Fibroblast of lung (primary cell): ENCODE data around the gene TPM4. TPM values are rescaled to one million over a fixed set of nuclear protein-coding genes. Genes with fewer than 3 reads are reported as not detected.

ENCODE experiments used
- DNase-seq, 2 donors: peaks; one replicate each; pipeline versions ENCODE4 v3.0.0 to v3.0.0-alpha.2; 2010; ENCODE audit warnings: low read depth in 2 of 2
- H2AFZ ChIP-seq: 2 replicates; pipeline ENCODE4 v1.5.1; 2012; ENCODE audit warnings: low read length, control low read depth, inconsistent platforms
- H3K27ac ChIP-seq: 2 replicates; pipeline ENCODE4 v1.5.1; 2011; ENCODE audit warnings: low read length, control low read depth; ENCODE audit not compliant: insufficient read depth
- H3K27me3 ChIP-seq: 2 replicates; pipeline ENCODE4 v1.5.1; 2011; ENCODE audit warnings: mild to moderate bottlenecking, low read length; ENCODE audit not compliant: control insufficient read depth, insufficient read depth
- H3K36me3 ChIP-seq: 2 replicates; pipeline ENCODE4 v1.5.1; 2011; ENCODE audit warnings: low read length; ENCODE audit not compliant: control insufficient read depth, insufficient read depth
- H3K4me1 ChIP-seq: 2 replicates; pipeline ENCODE4 v1.5.1; 2011; ENCODE audit warnings: low read length; ENCODE audit not compliant: control insufficient read depth, insufficient read depth; ENCODE audit errors: extremely low read depth
- H3K4me2 ChIP-seq: 2 replicates; pipeline ENCODE4 v1.5.1; 2011; ENCODE audit warnings: low read length, control low read depth; ENCODE audit not compliant: insufficient read depth; ENCODE audit errors: extremely low read depth
- H3K4me3 ChIP-seq, 4 experiments: fragments of 200-600 bp in 1 of 4; sonication (generic) in 1 of 4; replicated peaks in 1 of 4; 2 replicates each; pipeline ENCODE4 v1.5.1; 2011 to 2016; ENCODE audit warnings: low read length in 4 of 4, low read depth in 3 of 4, mild to moderate bottlenecking in 3 of 4, control low read depth in 2 of 4, inconsistent platforms in 1 of 4, mixed read lengths in 1 of 4; ENCODE audit not compliant: insufficient read depth in 1 of 4; ENCODE audit errors: control extremely low read depth in 1 of 4
- H3K79me2 ChIP-seq: 2 replicates; pipeline ENCODE4 v1.5.1; 2012; ENCODE audit warnings: mild to moderate bottlenecking, low read length, inconsistent platforms; ENCODE audit not compliant: control insufficient read depth, insufficient read depth
- H3K9ac ChIP-seq: 2 replicates; pipeline ENCODE4 v1.5.1; 2011; ENCODE audit warnings: mild to moderate bottlenecking, low read length, control low read depth; ENCODE audit not compliant: insufficient read depth
- H3K9me3 ChIP-seq: 2 replicates; pipeline ENCODE4 v1.5.1; 2012; ENCODE audit warnings: low read depth, low read length; ENCODE audit not compliant: control insufficient read depth, insufficient read depth
- H4K20me1 ChIP-seq: 2 replicates; pipeline ENCODE4 v1.5.1; 2011; ENCODE audit warnings: low read length; ENCODE audit not compliant: control insufficient read depth, insufficient read depth; ENCODE audit errors: extremely low read depth
- EZH2 ChIP-seq: IDR thresholded peaks from 2 replicates; pipeline ENCODE4 v1.5.1; 2012; ENCODE audit warnings: low read length, control low read depth, mild to moderate bottlenecking; ENCODE audit errors: missing control alignments
- polyA plus RNA-seq, 2 donors: library from polyadenylated mRNA; depleted of rRNA in 1 of 2; stranded (reverse) in 1 of 2; unstranded in 1 of 2; fragments of >200 nt; gene quantifications; 2 replicates each; pipeline ENCODE4 v1.2.1, GENCODE V29; 2011 to 2012; ENCODE audit warnings: missing spikeins in 1 of 2
- total RNA-seq: library from RNA; depleted of rRNA; stranded (reverse); fragments of >200 nt; gene quantifications from 2 replicates; pipeline ENCODE4 v1.2.1, GENCODE V29; 2014
- TF ChIP-seq, protein P1 (sequence below), 2 donors: IDR thresholded peaks in 1 of 2; conservative IDR thresholded peaks in 1 of 2; 1 replicate in 1 of 2; 2 replicates in 1 of 2; pipeline ENCODE4 v1.5.1; 2011 to 2012; ENCODE audit warnings: low read length in 2 of 2, control low read depth in 1 of 2, inconsistent platforms in 1 of 2, low read depth in 1 of 2, mild to moderate bottlenecking in 1 of 2

Gene TPM4
- total and polyA plus RNA-seq, 2 donors (not counting 1 experiment from before 2014, with no cell fraction given), result 822 to 2,577 TPM

DNA sequence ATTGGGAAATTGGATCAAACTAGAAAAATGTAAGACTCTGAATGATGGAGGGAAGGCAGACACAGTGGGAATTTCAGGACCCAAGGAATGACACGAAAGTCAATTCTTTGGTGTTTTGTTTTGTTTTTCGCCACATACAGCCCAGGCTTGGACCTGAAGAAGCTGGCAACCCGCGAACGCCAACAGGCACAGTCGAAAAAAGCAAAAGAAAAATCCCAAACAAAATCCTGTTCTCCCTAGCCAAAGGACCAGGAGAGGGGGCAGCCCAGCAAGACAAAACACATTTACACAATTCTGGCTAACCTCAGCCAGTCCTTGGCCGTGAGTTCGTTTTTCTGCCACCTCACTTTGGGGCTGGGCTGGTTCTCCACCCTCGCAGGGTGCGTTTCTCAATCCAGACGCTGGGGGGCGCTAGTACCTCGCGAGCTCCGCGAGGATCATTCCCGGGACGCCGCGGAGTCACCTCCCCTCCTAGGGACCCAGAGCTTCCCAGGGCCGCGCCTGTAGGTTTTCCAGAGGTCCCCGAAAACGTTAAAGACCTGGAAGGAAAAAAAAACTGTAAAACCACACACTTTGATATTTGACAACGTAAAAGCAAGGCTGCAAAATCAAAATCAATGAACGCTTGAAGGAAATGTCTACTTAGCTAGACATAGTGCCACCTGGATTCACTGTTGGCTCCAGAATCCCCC lies 34.9 kb upstream of the TPM4 start:
- no peak for TF ChIP-seq EZH2
- TF ChIP-seq, protein P1, sequence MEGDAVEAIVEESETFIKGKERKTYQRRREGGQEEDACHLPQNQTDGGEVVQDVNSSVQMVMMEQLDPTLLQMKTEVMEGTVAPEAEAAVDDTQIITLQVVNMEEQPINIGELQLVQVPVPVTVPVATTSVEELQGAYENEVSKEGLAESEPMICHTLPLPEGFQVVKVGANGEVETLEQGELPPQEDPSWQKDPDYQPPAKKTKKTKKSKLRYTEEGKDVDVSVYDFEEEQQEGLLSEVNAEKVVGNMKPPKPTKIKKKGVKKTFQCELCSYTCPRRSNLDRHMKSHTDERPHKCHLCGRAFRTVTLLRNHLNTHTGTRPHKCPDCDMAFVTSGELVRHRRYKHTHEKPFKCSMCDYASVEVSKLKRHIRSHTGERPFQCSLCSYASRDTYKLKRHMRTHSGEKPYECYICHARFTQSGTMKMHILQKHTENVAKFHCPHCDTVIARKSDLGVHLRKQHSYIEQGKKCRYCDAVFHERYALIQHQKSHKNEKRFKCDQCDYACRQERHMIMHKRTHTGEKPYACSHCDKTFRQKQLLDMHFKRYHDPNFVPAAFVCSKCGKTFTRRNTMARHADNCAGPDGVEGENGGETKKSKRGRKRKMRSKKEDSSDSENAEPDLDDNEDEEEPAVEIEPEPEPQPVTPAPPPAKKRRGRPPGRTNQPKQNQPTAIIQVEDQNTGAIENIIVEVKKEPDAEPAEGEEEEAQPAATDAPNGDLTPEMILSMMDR (conservative IDR thresholded peaks at IDR 0.05 in 1 of 2, IDR thresholded peaks at IDR 0.05 in 1 of 2; ENCODE audit: low read depth in 1 of 2, low read length in 2 of 2), result peak; percentile 85 to 91
- Histone ChIP-seq H3K4me3 (peak overlapping the region in 1 of 4 experiments; percentile 27), H3K79me2 (no peaks in the 10 kb centered on the region), H3K9ac (no peak overlapping the region), H3K36me3 (no peaks in the 10 kb centered on the region), H2AFZ (peak overlapping the region; percentile 6), H4K20me1 (no peaks in the 10 kb centered on the region), H3K4me1 (peaks cover 3% of the 10 kb centered on the region), H3K27me3 (no peaks in the 10 kb centered on the region), H3K27ac (no peak overlapping the region), H3K9me3 (no peaks in the 10 kb centered on the region), H3K4me2 (peak overlapping the region; percentile 71)
- DNase-seq, result peak; percentile 47 to 69

DNA sequence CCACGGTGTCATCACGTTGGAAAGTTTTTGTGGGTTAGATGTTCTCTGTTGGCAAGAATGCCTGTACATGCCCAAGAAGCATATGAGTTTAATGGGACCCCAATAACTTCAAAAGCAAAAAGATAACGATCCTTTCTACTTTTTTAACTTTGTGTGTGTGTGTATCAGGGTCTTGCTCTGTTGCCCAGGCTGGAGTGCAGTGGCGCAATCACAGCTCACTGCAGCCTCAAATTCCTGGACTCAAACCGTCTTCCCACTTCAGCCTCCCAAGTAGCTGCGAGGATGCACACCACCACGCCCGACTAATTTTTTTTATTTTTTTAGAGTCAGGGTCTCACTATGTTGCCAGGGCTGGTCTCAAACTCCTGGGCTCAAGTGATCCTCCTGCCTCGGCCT lies 34.3 kb upstream of the TPM4 start:
- H4K20me1 ChIP-seq, result no peaks in the 10 kb centered on the region
- H3K36me3 ChIP-seq, result no peaks in the 10 kb centered on the region
- H3K4me2 ChIP-seq, result peak overlapping the region; percentile 41
- no peaks in the 10 kb centered on the region for H3K27me3 ChIP-seq
- no peak overlapping the region for H2AFZ ChIP-seq
- H3K9ac ChIP-seq, result no peak overlapping the region
- H3K79me2 ChIP-seq, result no peaks in the 10 kb centered on the region
- no peaks in the 10 kb centered on the region for H3K9me3 ChIP-seq
- no peak overlapping the region for H3K27ac ChIP-seq
- no peak for DNase-seq
- peaks cover 3% of the 10 kb centered on the region for H3K4me1 ChIP-seq
- H3K4me3 ChIP-seq, result no peak overlapping the region
- TF ChIP-seq EZH2, result no peak

DNA sequence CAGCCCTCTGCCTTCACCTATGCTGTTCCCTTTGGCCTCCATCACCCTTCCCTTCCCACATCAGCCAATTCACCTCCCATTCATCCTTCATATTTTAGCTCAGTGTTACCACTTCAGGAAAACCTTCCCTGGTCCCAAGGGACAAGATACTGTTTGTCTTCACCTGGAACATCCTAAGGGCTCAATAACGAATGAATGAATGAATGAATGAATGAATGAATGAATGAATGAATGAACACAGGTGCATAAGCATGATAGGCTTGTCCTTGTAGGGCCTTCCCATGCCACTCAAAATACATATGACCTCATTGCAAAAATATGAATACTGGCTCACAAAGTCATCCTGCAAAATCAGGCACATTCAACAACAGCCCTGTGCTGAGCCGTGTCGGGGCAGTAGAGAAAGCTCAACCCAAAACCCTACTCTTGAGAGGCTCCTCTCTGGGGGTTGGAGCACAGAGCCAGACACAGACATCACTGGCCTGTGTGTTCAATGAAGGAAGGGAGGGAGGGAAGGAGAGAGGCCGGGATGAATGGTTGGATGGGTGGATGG lies 33.7 kb upstream of the TPM4 start:
- H3K27ac ChIP-seq, result no peak overlapping the region
- DNase-seq, result no peak
- no peaks in the 10 kb centered on the region for H3K9me3 ChIP-seq
- H3K36me3 ChIP-seq, result no peaks in the 10 kb centered on the region
- no peaks in the 10 kb centered on the region for H3K27me3 ChIP-seq
- no peaks in the 10 kb centered on the region for H4K20me1 ChIP-seq
- no peak for TF ChIP-seq EZH2
- TF ChIP-seq, protein P1 (conservative IDR thresholded peaks at IDR 0.05 in 1 of 2, IDR thresholded peaks at IDR 0.05 in 1 of 2; ENCODE audit: low read depth in 1 of 2, low read length in 2 of 2), result no peak
- no peak overlapping the region for H3K4me2 ChIP-seq
- no peaks in the 10 kb centered on the region for H3K79me2 ChIP-seq
- no peak overlapping the region for H2AFZ ChIP-seq
- no peak overlapping the region for H3K4me3 ChIP-seq
- peaks cover 3% of the 10 kb centered on the region for H3K4me1 ChIP-seq
- no peak overlapping the region for H3K9ac ChIP-seq
